GM18502 (cell line): Measurements from ENCODE around the gene CASS4.
"Not testable (repeated sequence)": the region's sequence is repeated elsewhere in the genome, so short reads cannot be mapped to it uniquely, and the experiment has no call there.

Experiments
- ATAC-seq: cut with Tn5 transposase; IDR thresholded peaks from one replicate; pipeline ENCODE4 v1.9.1; 2021; ENCODE audit warnings: mild to moderate bottlenecking; ENCODE audit not compliant: unreplicated experiment, poor library complexity

The CASS4 gene, protein sequence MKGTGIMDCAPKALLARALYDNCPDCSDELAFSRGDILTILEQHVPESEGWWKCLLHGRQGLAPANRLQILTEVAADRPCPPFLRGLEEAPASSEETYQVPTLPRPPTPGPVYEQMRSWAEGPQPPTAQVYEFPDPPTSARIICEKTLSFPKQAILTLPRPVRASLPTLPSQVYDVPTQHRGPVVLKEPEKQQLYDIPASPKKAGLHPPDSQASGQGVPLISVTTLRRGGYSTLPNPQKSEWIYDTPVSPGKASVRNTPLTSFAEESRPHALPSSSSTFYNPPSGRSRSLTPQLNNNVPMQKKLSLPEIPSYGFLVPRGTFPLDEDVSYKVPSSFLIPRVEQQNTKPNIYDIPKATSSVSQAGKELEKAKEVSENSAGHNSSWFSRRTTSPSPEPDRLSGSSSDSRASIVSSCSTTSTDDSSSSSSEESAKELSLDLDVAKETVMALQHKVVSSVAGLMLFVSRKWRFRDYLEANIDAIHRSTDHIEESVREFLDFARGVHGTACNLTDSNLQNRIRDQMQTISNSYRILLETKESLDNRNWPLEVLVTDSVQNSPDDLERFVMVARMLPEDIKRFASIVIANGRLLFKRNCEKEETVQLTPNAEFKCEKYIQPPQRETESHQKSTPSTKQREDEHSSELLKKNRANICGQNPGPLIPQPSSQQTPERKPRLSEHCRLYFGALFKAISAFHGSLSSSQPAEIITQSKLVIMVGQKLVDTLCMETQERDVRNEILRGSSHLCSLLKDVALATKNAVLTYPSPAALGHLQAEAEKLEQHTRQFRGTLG

DNA sequence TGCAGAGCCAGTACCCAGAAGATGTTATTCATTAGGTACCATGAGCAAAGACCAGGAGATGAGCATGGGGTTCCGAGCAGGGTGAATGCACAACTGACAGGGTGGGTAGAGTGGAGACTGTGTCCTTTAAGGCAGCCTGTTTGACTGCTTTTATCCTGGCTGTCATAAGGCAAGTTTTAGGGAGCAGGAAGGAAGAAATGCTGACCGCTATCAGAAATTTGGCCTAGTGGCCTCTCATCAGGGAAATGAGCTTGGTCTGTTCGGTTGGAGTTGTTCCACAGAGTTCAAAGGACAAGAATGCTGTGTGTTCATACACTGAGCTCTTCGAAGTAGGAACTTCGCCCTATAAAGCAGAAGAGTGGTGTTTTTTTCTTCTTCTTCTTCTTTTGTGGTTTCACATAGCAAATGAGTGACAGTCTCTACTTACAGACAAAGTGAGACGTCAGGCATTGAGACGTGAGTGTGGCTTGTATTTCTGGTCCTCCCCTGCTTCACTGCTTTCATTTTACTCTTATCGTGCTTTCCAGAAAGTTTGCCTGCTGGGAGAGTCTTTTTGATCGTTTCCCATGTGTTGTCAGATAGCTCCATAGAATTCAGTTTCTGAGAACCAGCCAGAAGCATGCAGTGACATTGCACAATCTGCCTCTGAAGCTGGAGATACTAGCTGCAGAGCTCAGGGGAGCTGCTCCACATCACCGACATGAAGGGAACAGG, at the start of gene CASS4:
Gene CASS4, plus strand, starts transcription at position 502 of the 714 bp plus-strand sequence. Its CDS starts 199 bp downstream, at position 701.
- ATAC-seq = peak; percentile 76

DNA sequence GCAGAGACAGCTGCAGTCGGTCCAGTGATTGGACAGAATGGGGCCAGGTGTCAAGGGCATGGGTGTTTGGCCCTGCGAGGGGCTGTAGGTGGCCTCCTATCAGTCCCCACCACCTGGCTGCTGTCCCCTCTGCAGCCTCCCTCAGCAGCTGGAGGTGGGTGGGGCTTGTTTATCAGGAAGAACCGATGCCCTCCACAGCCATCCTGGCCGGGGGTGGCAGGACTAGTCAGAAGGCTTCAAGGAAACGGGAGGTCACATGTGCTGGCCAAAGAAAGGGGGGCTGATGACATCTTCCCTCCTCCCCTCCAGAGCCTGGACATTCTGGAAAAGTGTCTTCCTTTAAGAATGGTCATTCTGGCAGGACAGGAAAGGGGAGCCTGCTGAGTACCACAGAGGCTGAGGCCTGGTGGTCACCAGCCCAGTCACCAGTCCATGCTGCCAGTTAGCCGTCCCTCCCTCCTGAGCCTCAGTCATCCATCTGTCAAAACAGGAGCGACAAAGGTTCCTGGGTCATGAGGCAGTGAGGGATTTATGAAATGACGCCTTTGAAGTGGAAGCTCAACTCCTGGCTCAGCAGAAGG, 49.1 kb upstream of the CASS4 start:
- ATAC-seq = no peak

DNA sequence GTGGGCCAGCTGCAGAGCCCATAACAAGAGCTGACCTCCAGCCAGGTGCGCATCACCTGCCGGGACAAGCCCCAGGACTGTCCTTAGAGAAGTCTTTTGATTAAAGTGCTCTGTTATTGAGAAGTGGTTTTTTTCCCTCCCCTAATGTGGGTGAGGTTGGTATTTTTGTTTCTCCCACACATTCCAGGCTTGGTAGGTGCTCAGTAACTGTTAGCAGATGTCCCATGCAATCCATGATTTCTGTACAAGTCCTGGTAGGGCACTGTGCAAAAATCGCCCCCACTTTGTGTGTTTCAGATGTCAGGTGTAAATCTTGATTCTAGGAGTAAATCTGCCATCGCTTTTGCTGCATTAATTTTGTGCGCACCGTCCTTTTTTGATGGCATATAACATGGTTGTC, 48.6 kb upstream of the CASS4 start:
- ATAC-seq = no peak

DNA sequence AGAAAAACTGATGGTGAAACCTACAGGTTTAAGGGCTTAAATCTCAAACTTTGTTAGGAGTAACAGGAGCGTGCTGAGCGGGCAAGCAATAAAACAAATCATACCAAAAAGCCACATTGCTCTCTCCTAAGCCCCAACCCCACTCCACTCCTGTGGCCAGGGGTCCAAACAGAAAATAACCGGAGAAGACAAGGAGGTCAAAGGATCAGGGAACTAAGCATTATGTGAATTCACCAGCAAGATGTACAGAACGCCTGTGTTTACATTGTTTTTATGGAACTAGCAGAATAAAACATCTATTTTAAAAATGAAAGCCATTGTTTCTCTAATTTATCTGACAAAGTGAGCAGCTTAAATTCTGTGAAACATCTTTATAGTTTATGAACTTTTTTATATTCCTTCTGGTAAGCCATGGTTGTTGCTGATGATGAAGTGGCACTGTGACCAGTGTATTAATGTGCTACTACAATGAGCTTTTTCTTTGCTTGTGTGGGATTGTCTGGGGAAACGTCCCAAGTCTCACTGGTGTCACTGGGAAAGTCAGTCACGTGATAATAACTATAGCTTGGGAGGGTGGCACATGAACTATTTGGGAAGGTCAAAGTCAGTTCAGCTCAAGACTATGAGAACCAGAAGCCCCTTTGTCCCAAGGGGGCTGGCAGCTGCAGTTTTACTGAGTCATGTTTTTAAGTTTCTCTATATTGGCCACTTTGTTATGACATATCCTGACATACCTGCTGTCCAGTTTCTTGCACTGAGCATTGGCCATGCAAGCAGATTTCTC, 43.5 kb upstream of the CASS4 start:
- ATAC-seq = no peak

DNA sequence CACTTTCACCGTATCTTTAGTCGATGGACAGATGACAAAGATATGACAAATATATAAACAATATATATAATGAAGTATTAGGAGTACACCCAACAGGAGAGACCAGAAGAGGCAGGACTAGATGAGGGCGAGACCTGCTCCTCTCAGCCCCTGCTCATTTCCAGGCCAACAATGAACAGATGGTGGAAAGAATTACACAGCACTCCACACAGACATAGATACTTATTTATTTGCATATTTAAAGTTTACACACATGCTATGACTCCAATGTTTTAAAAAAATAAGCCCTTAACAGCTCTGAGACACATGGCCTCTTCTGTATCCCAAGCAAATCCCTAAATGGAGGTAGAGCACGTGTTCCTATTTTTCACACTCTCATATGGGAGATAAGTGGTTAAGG, 42.9 kb upstream of the CASS4 start:
- no peak for ATAC-seq

DNA sequence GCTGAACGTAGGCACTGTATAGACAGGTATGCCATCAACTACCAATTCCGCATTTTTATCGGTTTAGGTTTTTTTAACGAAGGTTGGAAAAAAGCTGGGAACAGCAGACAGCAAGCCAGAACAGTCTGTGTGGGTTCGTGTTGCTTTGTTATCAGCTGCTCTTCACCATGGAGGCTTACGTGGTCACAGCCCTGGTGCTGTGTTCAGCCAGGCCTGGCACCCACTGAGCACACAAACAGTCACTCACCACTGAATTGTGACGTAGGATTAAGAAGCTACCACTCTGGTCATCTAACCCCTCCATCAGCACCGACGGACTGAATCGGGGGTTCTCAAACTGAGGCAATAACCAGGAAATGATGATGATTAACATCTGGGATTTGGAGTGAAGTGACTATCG, 40.1 kb upstream of the CASS4 start:
- ATAC-seq = no peak

DNA sequence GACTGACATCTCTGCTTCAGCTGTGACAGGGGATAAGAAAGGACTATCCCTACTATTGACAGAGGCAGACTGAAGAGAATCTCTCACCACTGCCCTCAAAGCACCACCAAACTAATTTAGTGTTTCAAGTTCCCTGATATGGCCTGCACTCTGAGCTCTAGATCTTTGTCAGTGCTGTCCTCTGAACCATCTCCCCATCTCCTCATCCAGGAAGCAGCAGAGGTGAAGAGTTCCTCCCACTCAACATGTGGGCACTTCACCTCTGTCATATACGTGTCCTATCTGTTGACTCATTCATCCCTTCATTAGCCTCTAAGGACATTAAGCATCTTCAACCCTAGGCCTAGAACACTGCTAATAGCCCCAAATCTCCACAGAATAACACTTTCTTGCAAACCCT, 39.2 kb upstream of the CASS4 start:
- ATAC-seq = no peak

DNA sequence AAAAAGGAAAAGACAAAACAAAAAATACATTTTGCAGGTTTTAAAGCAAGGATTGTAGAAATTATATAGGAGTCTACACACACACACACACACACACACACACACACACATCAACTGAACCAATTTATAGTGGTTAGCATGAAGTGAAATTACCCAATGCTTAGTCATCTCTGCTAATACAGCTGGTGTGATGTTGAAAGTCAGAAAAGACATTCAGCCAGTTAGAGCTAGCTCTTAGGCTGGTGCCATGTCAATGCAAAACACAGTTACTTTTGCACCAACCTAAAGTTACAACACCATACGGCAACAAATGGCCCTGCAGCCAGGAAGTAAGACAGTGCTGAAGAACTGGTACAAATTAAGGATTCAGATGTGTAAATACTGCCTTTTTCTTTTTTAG, 38.1 kb upstream of the CASS4 start:
- peak; percentile 77 for ATAC-seq

DNA sequence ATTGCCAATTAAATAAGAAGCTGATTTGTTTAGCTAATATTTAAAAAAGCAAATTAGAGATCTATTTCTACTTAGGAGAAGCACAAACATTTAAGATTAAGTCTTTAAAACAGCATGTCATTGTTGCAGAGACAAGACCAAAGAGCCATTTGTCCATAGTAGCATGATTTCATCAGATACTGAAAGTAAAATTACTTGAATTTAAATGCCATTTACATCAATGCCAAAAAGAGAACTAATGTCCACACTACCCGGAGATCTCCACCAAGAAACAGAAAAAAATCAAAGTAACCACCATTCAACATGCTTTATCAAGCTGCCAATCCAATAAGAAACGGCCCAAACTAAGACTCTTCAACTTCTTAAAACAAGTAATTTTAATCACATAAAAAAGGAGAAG, 35.7 kb upstream of the CASS4 start:
- no peak for ATAC-seq

DNA sequence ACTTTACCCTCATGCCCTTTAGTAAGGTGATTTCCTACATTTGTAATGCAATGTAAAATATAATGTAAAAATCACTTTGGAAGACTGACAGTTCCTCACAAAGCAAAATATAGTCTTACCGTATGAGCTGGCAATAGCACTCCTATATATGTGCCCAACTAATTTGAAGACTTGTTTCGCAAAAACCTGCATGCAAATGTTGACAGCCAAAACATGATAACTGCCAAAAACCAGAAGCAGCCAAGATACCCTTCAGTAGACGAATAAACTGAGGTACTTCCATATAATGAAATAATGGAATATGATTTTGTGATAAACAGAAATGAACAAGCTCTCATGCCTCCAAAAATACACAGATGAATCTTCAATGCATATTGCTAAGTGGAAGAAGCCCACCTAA, 33.7 kb upstream of the CASS4 start:
- no peak for ATAC-seq

DNA sequence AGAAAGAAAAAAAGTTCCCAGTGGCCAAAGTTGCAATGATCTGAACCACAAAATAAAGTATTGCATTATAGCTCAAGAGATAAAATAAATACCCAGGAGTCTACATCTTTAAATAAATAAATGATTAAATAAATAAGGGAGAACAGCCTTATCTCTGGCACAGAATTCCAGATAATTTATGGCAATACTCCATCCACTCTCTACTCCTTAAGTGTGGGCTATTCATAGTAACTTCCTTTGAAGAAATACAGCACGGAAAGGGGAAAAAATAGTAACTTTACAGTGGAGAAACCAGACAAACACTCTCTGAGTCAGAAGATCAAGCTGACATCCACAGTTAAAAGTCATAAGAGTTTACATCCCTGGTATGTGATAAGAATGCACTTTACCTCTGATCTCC, 31.7 kb upstream of the CASS4 start:
- no peak for ATAC-seq

DNA sequence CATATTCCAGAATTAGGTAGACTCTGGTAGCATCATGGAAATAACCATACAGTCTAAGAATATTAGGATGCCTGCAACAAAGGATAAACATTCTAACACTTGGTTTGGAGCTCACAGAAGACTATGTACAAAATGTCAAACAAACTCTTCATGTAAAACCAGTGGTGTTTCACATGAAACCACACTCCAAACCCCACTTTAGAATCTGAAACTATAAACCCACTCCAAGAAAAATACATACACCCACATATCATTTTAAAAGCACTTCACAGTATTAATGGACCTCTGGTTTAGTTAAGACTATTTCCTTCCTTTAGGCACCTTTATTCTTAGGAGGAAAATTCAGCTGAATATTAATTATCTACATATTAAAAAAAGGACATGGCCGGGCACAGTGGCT, 30.6 kb upstream of the CASS4 start:
- ATAC-seq = peak; percentile 73

DNA sequence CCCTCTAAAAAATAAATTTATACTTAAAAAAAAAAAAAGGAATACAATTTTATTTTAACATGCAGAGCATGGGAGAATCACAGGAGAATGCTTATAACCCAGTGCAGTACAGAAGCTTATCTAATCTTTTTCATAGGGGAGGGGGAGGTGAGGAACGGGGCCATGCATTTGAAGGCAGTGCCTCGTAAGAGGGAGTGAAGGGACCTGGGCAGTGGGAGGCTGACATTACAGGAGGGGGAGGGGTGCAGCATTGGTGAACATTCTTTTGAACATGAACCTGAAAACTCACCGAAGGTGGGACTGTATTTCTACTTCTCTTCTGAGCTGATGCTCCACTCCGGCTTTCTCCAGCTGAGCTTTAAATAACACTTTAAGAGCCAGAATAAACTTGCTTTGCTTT, 29.4 kb upstream of the CASS4 start:
- ATAC-seq = no peak

DNA sequence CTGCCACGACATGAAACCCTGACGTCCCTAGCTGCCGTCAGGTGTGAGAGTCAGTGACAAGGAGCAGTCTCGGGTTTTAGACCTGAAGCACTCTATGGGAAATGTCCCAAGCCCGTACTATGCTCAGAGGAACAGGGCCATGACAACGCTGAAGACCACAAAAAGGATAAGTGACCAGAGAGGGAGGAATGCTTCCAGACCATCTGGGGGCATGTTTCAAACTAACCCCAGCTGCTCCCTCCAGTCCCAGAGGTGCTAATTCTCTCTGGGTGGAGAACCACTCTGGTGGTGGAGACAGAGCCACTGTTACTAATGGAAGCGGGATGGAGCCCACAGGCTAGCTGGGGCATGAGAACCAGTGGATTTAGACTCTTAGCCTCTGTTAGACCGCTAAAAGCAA, 28.7 kb upstream of the CASS4 start:
- ATAC-seq = no peak

DNA sequence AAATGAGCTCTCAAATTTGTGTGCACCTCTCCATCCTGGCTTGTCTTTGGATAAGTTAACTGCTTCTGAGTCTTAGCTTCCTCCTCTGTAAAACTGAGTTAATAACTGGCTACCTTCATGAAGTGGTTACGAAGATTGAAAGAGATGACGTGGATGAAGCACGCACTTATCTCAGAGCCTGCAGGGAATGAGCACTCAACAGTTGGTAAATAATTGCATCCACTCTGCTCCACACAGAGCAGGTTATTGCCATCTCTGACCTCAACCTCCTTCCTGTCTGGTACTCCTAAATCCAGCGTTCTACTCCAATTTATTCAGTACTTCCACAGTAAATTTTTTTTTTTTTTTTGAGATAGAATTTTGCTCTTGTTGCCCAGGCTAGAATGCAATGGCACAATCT, 26.9 kb upstream of the CASS4 start:
- ATAC-seq = no peak

DNA sequence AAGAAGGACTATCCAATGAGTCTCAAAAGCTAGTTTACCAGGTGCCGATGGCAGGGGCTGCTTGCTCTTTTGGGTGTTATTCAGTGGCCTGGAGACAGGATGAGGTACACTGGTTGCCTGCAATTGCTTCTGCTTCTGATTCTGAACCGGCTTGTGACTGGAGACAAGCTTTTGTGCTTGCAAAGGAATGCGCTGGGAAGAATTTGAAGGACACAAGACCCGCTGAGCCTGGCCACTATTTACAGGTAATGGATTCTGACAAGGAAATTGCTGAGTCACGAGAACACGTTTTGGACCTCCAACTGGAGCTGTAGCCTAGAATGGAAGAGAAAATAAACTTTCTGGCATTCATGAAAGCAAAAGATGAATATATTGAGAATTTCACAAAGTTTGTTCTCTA, 25.8 kb upstream of the CASS4 start:
- ATAC-seq = no peak

DNA sequence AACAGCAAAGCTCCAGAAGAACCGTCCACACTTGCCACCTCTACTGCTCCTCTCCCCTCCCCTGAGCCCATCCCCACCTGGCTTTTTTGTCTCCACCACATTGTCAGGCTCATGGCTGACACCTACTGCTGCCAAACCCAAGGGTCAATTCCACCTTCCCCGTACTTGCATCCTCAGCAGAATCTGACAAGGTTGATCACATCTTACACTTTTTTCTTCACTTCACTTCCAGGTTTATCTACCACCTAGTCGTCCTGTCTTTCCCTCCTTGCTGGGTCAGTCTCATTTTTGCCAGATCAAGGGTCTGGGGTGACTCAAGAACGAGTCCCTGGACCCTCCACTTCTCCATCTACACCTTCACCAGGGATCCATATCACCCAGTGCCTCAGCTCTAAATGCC, 23.2 kb upstream of the CASS4 start:
- ATAC-seq = no peak

DNA sequence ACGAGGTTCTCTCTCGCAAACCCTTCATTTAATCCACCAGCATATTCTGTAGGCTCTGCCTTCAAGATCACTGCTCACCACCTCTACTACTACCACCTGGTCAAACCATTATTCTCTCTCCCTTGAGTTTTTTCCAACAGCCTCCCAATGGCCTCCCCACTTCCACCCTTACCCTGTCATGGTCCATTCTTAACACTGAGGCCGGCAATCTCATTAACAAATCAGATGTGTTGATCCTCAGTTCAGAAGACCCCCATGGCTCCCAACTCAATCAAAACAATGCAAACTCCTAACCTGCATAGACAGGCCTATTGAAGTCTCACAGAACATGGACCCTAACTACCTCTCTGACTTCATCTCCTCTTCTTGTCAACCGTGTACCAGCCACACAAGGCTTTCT, 22.3 kb upstream of the CASS4 start:
- no peak for ATAC-seq

DNA sequence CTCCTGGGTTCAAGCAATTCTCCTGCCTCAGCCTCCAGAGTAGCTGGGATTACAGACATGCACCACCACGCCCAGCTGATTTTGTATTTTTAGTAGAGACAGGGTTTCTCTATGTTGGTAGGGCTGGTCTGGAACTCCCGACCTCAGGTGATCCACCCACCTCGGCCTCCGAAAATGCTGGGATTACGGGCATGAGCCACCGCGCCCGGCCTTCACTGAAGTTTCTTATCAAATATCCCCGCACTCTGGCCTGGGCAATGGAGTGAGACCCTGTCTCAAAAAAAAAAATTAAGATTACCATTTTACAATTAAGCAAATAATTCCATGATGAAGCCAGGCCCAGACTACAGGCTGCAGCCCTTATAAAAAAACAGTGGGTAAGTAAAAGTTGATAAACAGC, 21.7 kb upstream of the CASS4 start:
- not testable (repeated sequence) for ATAC-seq

DNA sequence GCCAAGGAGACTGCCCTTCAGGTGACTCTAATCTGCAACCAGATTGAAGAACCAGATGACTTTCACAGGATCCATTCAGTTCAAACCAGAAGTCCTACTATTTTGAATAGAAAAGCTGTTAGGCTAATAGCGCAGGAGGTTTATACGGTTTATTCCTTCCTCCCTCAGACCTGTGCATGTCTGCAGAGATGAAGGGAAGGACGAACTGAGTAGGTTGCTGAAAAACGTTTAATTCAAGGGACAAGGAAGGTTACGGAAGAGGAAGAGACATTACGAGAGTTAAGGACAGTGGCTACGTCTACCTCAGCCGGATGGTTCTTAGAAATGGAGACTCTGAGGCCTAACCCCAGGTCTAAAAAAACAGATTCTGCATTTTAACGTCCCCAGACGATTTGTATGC, 21.0 kb upstream of the CASS4 start:
- ATAC-seq = no peak
